Measurements from ENCODE around the gene GNAT2. TPM values are rescaled to one million over a fixed set of nuclear protein-coding genes. Genes with fewer than 3 reads are reported as not detected.

The GNAT2 gene
- total RNA-seq, 1 experiment from 2014 or later: not detected

DNA sequence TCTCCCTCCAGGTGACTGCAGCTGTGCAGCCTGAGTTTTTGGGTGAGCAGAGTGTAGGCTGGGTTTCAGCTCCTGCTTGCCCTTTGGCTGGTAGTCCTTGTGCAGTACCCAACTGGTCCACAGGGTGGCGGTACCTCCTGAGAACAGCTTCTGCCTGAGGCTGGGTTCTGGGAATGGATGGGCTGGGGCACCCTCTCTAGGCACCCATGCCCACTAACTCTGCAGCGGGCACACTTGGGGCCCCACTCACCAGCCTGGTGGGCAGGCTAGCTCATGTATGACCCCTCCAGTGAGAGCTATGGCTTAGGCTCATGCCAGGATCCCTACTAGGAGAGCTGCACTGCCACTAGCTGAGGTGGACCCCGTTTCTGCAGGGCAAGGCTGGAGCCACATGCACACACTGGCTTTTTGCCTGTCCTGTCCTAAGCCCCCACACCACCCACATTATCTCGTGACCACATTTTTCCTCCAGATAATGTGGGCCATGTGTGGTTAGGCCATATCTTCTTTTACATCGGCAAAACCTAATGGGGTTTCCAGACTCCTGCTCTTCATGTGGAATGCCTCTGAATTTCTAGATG is 21.0 kb upstream of the GNAT2 start:
- Mint-ChIP-seq H3K4me1 (peaks cover 20% of the 10 kb centered on the region), H3K4me3 (no peak overlapping the region), H3K27me3 (ENCODE audit: low read depth) (peaks cover 5% of the 10 kb centered on the region; the same call in 1 of the 2 replicates), H3K9me3 (no peaks in the 10 kb centered on the region), H3K27ac (no peak overlapping the region), H3K36me3 (no peaks in the 10 kb centered on the region)
- peak; percentile 58 for ATAC-seq
- peak; percentile 97 for DNase-seq (ENCODE audit: low spot score)
- TF ChIP-seq JUN (CRISPR knock-in tag; IDR thresholded peaks at IDR 0.05) (no peak), SMAD3 (CRISPR knock-in tag; IDR thresholded peaks at IDR 0.05; ENCODE audit: borderline replicate concordance) (no peak), ESRRA (CRISPR knock-in tag; IDR thresholded peaks at IDR 0.05; ENCODE audit: borderline replicate concordance) (no peak), CREB1 (CRISPR knock-in tag; IDR thresholded peaks at IDR 0.05) (no peak), PRRX2 (CRISPR knock-in tag; IDR thresholded peaks at IDR 0.05) (no peak), KAT7 (CRISPR knock-in tag; IDR thresholded peaks at IDR 0.05; ENCODE audit: borderline replicate concordance) (no peak)
- TF ChIP-seq, protein P1, sequence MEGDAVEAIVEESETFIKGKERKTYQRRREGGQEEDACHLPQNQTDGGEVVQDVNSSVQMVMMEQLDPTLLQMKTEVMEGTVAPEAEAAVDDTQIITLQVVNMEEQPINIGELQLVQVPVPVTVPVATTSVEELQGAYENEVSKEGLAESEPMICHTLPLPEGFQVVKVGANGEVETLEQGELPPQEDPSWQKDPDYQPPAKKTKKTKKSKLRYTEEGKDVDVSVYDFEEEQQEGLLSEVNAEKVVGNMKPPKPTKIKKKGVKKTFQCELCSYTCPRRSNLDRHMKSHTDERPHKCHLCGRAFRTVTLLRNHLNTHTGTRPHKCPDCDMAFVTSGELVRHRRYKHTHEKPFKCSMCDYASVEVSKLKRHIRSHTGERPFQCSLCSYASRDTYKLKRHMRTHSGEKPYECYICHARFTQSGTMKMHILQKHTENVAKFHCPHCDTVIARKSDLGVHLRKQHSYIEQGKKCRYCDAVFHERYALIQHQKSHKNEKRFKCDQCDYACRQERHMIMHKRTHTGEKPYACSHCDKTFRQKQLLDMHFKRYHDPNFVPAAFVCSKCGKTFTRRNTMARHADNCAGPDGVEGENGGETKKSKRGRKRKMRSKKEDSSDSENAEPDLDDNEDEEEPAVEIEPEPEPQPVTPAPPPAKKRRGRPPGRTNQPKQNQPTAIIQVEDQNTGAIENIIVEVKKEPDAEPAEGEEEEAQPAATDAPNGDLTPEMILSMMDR (IDR thresholded peaks at IDR 0.05): peak; percentile 97
- TF ChIP-seq, protein P2, sequence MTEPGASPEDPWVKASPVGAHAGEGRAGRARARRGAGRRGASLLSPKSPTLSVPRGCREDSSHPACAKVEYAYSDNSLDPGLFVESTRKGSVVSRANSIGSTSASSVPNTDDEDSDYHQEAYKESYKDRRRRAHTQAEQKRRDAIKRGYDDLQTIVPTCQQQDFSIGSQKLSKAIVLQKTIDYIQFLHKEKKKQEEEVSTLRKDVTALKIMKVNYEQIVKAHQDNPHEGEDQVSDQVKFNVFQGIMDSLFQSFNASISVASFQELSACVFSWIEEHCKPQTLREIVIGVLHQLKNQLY (CRISPR knock-in tag; IDR thresholded peaks at IDR 0.05): no peak
- CTCF ChIA-PET: interaction anchor here (0.5 to 6.8 kb wide), 79 partner anchors 10 to 491 kb away, joined by 3 to 188 read pairs (median 6); partner anchors contain the start of genes AHCYL1, AMIGO1, AMPD2 and CYB561D1
- POLR2A ChIA-PET: interaction anchor here (1.2 to 1.3 kb wide), 3 partner anchors 27 to 92 kb away, joined by 4 to 12 read pairs (median 5); partner anchors contain the start of genes GNAI3 and GSTM2

DNA sequence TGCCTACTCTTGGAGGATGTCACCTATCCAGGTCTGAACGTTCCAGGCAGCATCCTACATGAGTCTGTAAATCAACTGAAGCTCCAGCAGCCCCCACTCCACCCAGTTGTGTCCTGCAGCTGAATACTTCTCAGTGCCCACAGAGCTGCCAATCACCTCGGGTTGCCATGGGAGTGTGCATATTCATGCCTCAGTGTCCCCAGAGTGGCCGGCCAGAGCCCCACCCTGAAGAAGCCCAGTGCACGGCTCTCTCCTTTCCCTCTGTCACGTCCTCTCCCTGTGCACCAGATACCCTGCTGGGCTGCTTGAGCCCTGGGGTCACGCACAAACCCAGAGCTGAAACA is 20.4 kb upstream of the GNAT2 start:
- no peak for ATAC-seq

DNA sequence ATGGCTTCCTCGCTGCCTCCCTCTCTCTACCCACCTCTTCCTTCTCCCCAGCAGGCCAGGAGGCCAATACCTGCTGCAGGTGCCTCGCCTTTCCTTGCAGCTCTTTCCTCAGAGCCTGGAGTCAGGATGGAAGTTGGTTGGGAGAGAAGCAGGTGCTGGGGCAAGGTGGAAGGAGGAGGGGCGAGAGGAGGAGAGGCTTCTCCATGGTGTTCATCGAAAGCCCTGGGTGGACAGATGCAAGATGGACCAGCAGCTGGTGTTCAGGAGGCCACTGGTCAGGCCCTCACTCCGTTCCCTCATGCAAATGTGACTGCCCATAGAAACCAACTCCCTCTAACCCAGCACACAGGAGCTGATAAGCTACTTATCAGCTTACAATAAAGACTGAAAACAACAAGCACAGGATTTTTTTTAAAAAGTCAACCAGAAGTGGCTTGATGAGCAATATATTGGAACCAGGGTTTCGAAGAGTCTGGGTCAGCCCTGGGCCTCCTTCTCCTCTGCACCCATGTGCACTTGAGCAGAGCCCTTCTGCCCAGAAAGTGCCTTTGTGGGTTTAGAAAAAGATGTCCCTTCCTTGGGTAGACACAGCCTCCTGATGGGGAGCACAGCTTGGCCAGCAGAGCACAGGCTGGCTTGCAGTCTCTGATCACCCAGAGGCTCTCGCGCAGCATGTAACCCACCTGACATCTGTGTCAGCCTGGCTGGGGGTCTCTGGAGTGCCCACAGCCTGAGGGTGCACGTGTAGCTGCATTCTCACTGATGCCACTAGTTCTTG is 19.8 kb upstream of the GNAT2 start:
- H3K27ac Mint-ChIP-seq: no peak overlapping the region
- ATAC-seq (no peak), DNase-seq (ENCODE audit: low spot score) (no peak)
- ChIA-PET POLR2A (interaction anchor here (1.3 kb wide), 1 partner anchor 28 kb away, joined by 5 read pairs; the partner anchor contains the start of gene GSTM2), CTCF (interaction anchor here (0.6 to 6.8 kb wide), 36 partner anchors 9 to 472 kb away, joined by 3 to 188 read pairs (median 9); partner anchors contain the start of genes AHCYL1, AMPD2, GNAI3 and GNAT2)
- no peaks in the 10 kb centered on the region for H3K9me3 Mint-ChIP-seq
- H3K4me1 Mint-ChIP-seq: peaks cover 31% of the 10 kb centered on the region
- no peaks in the 10 kb centered on the region for H3K36me3 Mint-ChIP-seq
- TF ChIP-seq, protein P3, sequence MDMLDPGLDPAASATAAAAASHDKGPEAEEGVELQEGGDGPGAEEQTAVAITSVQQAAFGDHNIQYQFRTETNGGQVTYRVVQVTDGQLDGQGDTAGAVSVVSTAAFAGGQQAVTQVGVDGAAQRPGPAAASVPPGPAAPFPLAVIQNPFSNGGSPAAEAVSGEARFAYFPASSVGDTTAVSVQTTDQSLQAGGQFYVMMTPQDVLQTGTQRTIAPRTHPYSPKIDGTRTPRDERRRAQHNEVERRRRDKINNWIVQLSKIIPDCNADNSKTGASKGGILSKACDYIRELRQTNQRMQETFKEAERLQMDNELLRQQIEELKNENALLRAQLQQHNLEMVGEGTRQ (CRISPR knock-in tag; IDR thresholded peaks at IDR 0.05): no peak
- H3K4me3 Mint-ChIP-seq: no peak overlapping the region
- peaks cover 5% of the 10 kb centered on the region; the same call in 1 of the 2 replicates for H3K27me3 Mint-ChIP-seq (ENCODE audit: low read depth)

More for the DNA sequence above, 20.4 kb upstream of the GNAT2 start:
- Mint-ChIP-seq H3K36me3 (no peaks in the 10 kb centered on the region), H3K27me3 (ENCODE audit: low read depth) (peaks cover 5% of the 10 kb centered on the region; the same call in 1 of the 2 replicates), H3K4me3 (no peak overlapping the region), H3K27ac (no peak overlapping the region), H3K9me3 (no peaks in the 10 kb centered on the region), H3K4me1 (peaks cover 26% of the 10 kb centered on the region)
- CTCF ChIA-PET: interaction anchor here (0.5 to 6.8 kb wide), 77 partner anchors 10 to 490 kb away, joined by 3 to 188 read pairs (median 6); partner anchors contain the start of genes AHCYL1, AMIGO1, AMPD2 and CYB561D1
- POLR2A ChIA-PET: interaction anchor here (1.2 to 1.3 kb wide), 3 partner anchors 28 to 91 kb away, joined by 4 to 12 read pairs (median 5); partner anchors contain the start of genes GNAI3 and GSTM2
- TF ChIP-seq, protein P4, sequence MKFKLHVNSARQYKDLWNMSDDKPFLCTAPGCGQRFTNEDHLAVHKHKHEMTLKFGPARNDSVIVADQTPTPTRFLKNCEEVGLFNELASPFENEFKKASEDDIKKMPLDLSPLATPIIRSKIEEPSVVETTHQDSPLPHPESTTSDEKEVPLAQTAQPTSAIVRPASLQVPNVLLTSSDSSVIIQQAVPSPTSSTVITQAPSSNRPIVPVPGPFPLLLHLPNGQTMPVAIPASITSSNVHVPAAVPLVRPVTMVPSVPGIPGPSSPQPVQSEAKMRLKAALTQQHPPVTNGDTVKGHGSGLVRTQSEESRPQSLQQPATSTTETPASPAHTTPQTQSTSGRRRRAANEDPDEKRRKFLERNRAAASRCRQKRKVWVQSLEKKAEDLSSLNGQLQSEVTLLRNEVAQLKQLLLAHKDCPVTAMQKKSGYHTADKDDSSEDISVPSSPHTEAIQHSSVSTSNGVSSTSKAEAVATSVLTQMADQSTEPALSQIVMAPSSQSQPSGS (CRISPR knock-in tag; IDR thresholded peaks at IDR 0.05; ENCODE audit: borderline replicate concordance, low read depth): no peak
- TF ChIP-seq FOXP1 (CRISPR knock-in tag; IDR thresholded peaks at IDR 0.05; ENCODE audit: borderline replicate concordance) (no peak), RELA (CRISPR knock-in tag; IDR thresholded peaks at IDR 0.05; ENCODE audit: borderline replicate concordance) (no peak), TCF7 (CRISPR knock-in tag; IDR thresholded peaks at IDR 0.05; ENCODE audit: low read depth) (no peak), NR2C2 (CRISPR knock-in tag; IDR thresholded peaks at IDR 0.05) (no peak)
- TF ChIP-seq, protein P5, sequence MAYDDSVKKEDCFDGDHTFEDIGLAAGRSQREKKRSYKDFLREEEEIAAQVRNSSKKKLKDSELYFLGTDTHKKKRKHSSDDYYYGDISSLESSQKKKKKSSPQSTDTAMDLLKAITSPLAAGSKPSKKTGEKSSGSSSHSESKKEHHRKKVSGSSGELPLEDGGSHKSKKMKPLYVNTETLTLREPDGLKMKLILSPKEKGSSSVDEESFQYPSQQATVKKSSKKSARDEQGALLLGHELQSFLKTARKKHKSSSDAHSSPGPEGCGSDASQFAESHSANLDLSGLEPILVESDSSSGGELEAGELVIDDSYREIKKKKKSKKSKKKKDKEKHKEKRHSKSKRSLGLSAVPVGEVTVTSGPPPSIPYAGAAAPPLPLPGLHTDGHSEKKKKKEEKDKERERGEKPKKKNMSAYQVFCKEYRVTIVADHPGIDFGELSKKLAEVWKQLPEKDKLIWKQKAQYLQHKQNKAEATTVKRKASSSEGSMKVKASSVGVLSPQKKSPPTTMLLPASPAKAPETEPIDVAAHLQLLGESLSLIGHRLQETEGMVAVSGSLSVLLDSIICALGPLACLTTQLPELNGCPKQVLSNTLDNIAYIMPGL (CRISPR knock-in tag; IDR thresholded peaks at IDR 0.05): no peak
- no peak for DNase-seq (ENCODE audit: low spot score)

Data from WTC11 (cell line).